Ascending aorta (tissue), 2 donors: Measurements from ENCODE around the gene FH. TPM values are rescaled to one million over a fixed set of nuclear protein-coding genes. Genes with fewer than 3 reads are reported as not detected.

Experiments used
- DNase-seq, 2 donors: peaks; one replicate each; pipeline ENCODE4 v3.0.0-alpha.2; 2019; ENCODE audit warnings: low spot score in 2 of 2
- H3K27ac ChIP-seq, 2 donors: fragments of 200-600 bp; sonication (generic); one replicate each; pipeline ENCODE4 v1.5.1; 2016 to 2017; ENCODE audit warnings: mild to moderate bottlenecking in 1 of 2
- H3K27me3 ChIP-seq: fragments of 200-600 bp; sonication (generic); one replicate; pipeline ENCODE4 v1.5.1; 2017
- H3K36me3 ChIP-seq, 2 donors: fragments of 200-600 bp; sonication (generic); one replicate each; pipeline ENCODE4 v1.5.1; 2016
- H3K4me1 ChIP-seq, 2 donors: fragments of 200-600 bp; sonication (generic); one replicate each; pipeline ENCODE4 v1.5.1; 2016 to 2017; ENCODE audit warnings: mild to moderate bottlenecking in 1 of 2
- H3K4me3 ChIP-seq, 2 donors: fragments of 200-600 bp; sonication (generic); one replicate each; pipeline ENCODE4 v1.5.1; 2016 to 2017; ENCODE audit warnings: mild to moderate bottlenecking in 1 of 2
- H3K9me3 ChIP-seq, 2 donors: fragments of 200-600 bp; sonication (generic); one replicate each; pipeline ENCODE4 v1.5.1; 2016
- intact Hi-C: fragments of 100-400 bp; cut with DNase I; formaldehyde crosslinking; loops from one replicate; pipeline ENCODE4 v1.15.1; 2023
- total RNA-seq: library from RNA; depleted of rRNA; stranded (reverse); fragments of >200 nt; gene quantifications from one replicate; pipeline ENCODE4 v1.1.0, GENCODE V29; 2016
- TF ChIP-seq, protein P1 (sequence below), 3 experiments: fragments of 200-600 bp in 2 of 3; fragments of 450-650 bp in 1 of 3; sonication (generic) in 2 of 3; IDR thresholded peaks; one replicate each; pipeline ENCODE4 v1.5.1; 2016 to 2019; ENCODE audit warnings: antibody characterized with exemption in 3 of 3, mild to moderate bottlenecking in 1 of 3, moderate library complexity in 1 of 3

FH gene
- total RNA-seq, result 29.9 TPM

DNA sequence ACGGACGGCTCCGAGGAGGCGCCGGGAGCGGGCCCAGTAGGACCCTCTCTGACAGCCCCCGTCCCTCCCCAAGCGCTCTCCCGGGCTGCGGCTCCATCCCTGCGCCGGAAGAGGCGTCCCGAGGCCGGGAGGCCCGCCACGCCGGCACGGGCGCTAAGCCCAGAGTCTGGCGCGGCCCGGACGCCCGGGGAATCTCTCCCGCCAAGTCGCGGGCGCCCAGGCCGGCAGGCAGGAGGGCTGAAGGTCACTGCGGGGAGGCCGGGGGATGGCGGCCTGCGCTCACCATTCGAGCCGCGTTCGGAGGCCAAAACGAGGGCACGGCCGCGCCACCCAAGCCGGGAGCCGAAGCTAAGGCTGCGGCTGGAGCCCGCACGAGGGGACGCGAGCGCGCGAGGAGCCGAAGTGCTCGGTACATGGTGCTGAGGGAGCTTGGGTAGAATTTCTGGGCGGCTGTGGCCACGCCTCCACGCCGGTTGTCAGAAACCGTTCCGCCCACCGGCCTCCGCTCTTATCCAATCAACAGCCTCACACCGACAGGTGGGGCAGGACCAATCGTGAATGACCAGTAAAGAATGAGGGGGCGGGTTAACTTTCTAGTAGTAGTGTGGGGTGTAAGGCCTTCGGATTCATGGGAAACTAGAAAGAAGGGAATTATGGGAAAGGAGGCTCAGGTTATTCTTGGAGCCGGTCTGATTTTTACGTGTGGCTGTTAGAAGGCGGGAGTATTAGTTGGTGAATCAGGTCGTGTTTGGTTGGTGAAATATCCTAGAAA is at the start of gene FH:
Gene FH (minus strand): TSS at position 448 of the 772 bp plus-strand sequence. CDS start 33 bp downstream, at position 415.
- intact Hi-C loops, result loop anchor here (1.0 kb wide), 2 partner anchors 121 to 328 kb away; partner anchors contain the start of genes CHML and OPN3
- Histone ChIP-seq H3K4me3 (peak within 1 kb of the TSS; percentile 81 to 99), H3K27me3 (no peaks in the 10 kb centered on the region), H3K9me3 (no peaks in the 10 kb centered on the region), H3K36me3 (peaks cover 0 to 8% of the 10 kb centered on the region in 2 donors), H3K27ac (peak within 1 kb of the TSS; percentile 92 to 95), H3K4me1 (peaks cover 0 to 3% of the 10 kb centered on the region in 2 donors)
- peak; percentile 91 to 98 for DNase-seq
- TF ChIP-seq, protein P1, sequence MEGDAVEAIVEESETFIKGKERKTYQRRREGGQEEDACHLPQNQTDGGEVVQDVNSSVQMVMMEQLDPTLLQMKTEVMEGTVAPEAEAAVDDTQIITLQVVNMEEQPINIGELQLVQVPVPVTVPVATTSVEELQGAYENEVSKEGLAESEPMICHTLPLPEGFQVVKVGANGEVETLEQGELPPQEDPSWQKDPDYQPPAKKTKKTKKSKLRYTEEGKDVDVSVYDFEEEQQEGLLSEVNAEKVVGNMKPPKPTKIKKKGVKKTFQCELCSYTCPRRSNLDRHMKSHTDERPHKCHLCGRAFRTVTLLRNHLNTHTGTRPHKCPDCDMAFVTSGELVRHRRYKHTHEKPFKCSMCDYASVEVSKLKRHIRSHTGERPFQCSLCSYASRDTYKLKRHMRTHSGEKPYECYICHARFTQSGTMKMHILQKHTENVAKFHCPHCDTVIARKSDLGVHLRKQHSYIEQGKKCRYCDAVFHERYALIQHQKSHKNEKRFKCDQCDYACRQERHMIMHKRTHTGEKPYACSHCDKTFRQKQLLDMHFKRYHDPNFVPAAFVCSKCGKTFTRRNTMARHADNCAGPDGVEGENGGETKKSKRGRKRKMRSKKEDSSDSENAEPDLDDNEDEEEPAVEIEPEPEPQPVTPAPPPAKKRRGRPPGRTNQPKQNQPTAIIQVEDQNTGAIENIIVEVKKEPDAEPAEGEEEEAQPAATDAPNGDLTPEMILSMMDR (IDR thresholded peaks at IDR 0.05), result no peak

DNA sequence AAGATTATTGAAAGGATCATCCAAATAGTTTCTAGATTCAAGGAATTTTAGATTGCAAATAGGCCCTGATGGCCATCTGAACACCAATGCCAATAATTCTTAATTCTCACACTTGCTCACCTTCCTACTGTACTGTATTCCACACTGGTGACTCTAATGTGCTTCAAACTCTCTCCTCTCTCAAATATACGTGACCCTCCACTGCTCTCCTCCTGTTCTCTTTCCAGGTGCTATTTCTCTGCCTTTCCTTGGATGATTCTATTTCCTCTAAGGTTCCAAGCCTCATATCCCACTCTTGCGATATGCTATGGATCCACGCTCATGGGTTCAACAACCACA is 41.3 kb upstream of the FH start:
- H3K9me3 ChIP-seq, result no peaks in the 10 kb centered on the region
- no peaks in the 10 kb centered on the region for H3K27me3 ChIP-seq
- no peaks in the 10 kb centered on the region for H3K36me3 ChIP-seq
- no peak for DNase-seq
- TF ChIP-seq, protein P1 (IDR thresholded peaks at IDR 0.05), result no peak
- H3K4me3 ChIP-seq, result no peak overlapping the region
- intact Hi-C loops, result no loop called here
- no peaks in the 10 kb centered on the region for H3K4me1 ChIP-seq
- no peak overlapping the region for H3K27ac ChIP-seq

DNA sequence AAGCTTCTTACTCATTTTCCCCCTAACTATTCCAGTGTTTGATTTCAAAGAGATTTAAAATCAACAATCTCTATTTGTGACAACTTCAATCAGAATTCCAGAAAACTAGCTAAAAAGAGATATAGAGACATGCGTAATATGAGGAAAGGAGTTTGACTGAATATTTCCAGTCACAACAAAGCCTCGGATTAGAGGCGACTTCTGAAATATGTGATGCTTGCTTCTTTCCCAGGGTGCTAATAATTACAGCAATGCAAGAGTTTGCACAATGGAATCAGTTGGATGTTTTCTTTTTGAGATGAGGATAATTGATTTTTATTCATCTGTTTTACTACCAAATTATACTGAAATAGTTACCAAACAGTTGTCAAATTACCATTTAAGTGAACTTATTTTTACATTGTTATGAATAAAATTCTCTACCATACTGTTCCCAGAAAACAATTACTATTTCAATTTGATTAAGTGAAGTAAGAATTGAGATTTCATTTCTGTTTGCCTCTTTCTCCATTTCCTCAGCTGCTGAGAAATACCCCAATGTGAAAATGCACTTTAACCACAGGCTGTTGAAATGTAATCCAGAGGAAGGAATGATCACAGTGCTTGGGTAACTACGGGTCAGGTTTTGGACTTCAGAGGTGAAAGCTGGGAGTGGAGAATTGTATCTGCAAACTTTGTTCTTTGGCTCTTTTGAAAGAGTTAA is 40.7 kb upstream of the FH start:
- TF ChIP-seq, protein P1 (IDR thresholded peaks at IDR 0.05), result no peak
- Histone ChIP-seq H3K4me3 (no peak overlapping the region), H3K9me3 (no peaks in the 10 kb centered on the region), H3K27ac (no peak overlapping the region), H3K36me3 (no peaks in the 10 kb centered on the region), H3K4me1 (no peaks in the 10 kb centered on the region), H3K27me3 (no peaks in the 10 kb centered on the region)
- DNase-seq, result no peak
- intact Hi-C loops, result no loop called here

DNA sequence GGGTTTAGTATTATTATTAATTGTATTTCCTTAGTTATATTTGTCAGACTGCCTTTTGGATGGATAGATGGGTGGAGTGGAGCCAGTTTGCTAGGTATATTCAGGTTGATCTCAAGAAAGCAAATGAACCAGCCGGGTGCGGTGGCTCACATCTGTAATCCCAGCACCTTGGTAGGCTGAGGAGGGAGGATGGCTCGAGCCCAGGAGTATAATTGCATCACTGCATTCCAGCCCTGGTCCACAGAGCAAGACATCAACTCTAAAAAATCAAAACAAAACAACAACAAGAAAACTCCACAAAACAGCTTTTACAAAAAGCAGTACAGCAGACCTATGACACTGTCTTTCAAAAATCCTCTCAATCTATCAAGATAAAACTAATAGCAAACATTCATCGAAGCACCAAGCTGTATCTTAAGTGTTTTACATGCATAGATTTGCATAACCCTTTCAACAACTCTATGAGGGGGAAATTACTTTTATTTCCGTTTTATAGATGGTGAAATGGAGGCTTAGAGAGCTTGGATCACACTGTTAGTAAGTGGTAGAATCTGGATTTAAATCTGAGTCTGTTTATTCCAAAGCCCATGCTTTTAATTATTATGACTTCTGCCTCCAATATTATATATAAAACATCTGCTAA is 38.1 kb upstream of the FH start:
- TF ChIP-seq, protein P1 (IDR thresholded peaks at IDR 0.05), result no peak
- no peaks in the 10 kb centered on the region for H3K36me3 ChIP-seq
- no peak overlapping the region for H3K4me3 ChIP-seq
- DNase-seq, result no peak
- H3K27ac ChIP-seq, result no peak overlapping the region
- no peaks in the 10 kb centered on the region for H3K4me1 ChIP-seq
- H3K27me3 ChIP-seq, result no peaks in the 10 kb centered on the region
- H3K9me3 ChIP-seq, result no peaks in the 10 kb centered on the region
- intact Hi-C loops, result no loop called here

DNA sequence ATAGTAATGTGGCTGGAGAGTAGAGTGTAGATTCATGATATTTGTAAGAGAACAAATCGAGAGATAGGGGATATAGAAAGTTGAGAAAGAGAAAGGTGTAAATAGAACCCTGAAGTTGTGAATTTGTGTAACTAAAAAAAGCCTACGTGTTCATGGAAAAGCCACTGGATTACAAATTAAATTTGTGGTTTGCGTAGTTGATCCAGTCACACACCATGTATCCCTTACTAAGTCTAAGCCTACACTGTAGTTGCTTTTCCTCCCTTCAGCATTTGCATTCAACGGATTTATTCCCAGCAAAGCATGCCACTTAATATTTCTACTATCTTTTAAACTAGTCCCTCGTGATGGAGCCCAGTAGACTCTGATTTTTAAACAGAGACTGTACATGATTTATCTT is 37.5 kb upstream of the FH start:
- TF ChIP-seq, protein P1 (IDR thresholded peaks at IDR 0.05), result no peak
- intact Hi-C loops, result no loop called here
- H3K27me3 ChIP-seq, result no peaks in the 10 kb centered on the region
- no peak overlapping the region for H3K4me3 ChIP-seq
- H3K9me3 ChIP-seq, result no peaks in the 10 kb centered on the region
- no peaks in the 10 kb centered on the region for H3K4me1 ChIP-seq
- H3K27ac ChIP-seq, result no peak overlapping the region
- no peaks in the 10 kb centered on the region for H3K36me3 ChIP-seq
- no peak for DNase-seq
